Activated CD4-positive, alpha-beta T cell treated with anti-CD3 and anti-CD28 coated beads, Interleukin-2, amount 10 ng/mL, durations not matched to agents 24 days and 14 days (primary cell): ENCODE results near the gene GRID1. TPM values are rescaled to one million over a fixed set of nuclear protein-coding genes. Genes with fewer than 3 reads are reported as not detected.

ENCODE experiments used
- DNase-seq: peaks from one replicate; pipeline ENCODE4 v3.0.0; 2022
- H3K27ac Mint-ChIP-seq: one replicate; pipeline ENCODE4 v1.8.0; 2022; ENCODE audit warnings: mild to moderate bottlenecking, mixed read lengths
- H3K27me3 Mint-ChIP-seq: one replicate; pipeline ENCODE4 v1.8.0; 2022; ENCODE audit warnings: mixed read lengths
- H3K36me3 Mint-ChIP-seq: one replicate; pipeline ENCODE4 v1.8.0; 2022; ENCODE audit warnings: low read depth, mild to moderate bottlenecking, mixed read lengths
- H3K4me1 Mint-ChIP-seq: one replicate; pipeline ENCODE4 v1.8.0; 2021; ENCODE audit warnings: mixed read lengths
- H3K4me3 Mint-ChIP-seq: one replicate; pipeline ENCODE4 v1.8.0; 2022; ENCODE audit warnings: mild to moderate bottlenecking, moderate library complexity, mixed read lengths
- H3K9me3 Mint-ChIP-seq: one replicate; pipeline ENCODE4 v1.8.0; 2021; ENCODE audit warnings: mixed read lengths
- intact Hi-C: fragments of 100-400 bp; cut with micrococcal nuclease; formaldehyde crosslinking; loops from one replicate; pipeline ENCODE4 v1.15.1; 2023
- total RNA-seq: library from RNA; stranded (reverse); gene quantifications from 2 replicates; pipeline ENCODE4 v1.2.3, GENCODE V29; 2022

Gene GRID1
- total RNA-seq, 1 donor from 2014 or later, result not detected

DNA sequence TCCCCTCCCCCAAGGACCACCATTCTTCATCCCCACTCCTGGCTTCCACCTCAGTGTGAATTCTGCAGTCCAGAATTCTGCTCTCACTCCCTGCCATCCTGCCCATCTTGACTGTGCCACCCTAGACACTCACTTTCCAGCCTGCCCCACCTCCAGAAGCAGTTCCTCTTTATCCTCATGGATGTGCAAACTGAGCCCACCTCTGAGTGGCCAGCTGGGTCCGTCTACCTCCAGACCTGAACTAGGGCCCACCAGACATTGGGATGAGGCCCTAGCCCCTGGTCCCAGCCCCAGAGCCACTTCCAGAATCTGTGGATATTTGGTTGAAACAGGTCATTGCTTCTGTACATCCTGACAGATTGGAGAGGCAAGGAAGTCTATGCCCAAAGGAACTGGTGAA is 58.5 kb downstream of the GRID1 start:
- H3K27ac Mint-ChIP-seq, result no peak overlapping the region
- H3K4me1 Mint-ChIP-seq, result no peaks in the 10 kb centered on the region
- no peak overlapping the region for H3K4me3 Mint-ChIP-seq
- H3K9me3 Mint-ChIP-seq, result no peaks in the 10 kb centered on the region
- H3K36me3 Mint-ChIP-seq, result no peaks in the 10 kb centered on the region
- no peaks in the 10 kb centered on the region for H3K27me3 Mint-ChIP-seq
- intact Hi-C loops, result no loop called here
- DNase-seq, result no peak

GRCh38 chr10:86306628-86307278 is 59.8 kb downstream of the GRID1 start:
- Mint-ChIP-seq H3K4me1 (no peaks in the 10 kb centered on the region), H3K27me3 (no peaks in the 10 kb centered on the region), H3K4me3 (no peak overlapping the region), H3K36me3 (no peaks in the 10 kb centered on the region), H3K9me3 (no peaks in the 10 kb centered on the region), H3K27ac (no peak overlapping the region)
- DNase-seq, result peak; percentile 76
- intact Hi-C loops, result no loop called here

GRCh38 chr10:86305521-86305920 is 61.1 kb downstream of the GRID1 start:
- H3K36me3 Mint-ChIP-seq, result no peaks in the 10 kb centered on the region
- intact Hi-C loops, result no loop called here
- H3K27ac Mint-ChIP-seq, result no peak overlapping the region
- no peaks in the 10 kb centered on the region for H3K27me3 Mint-ChIP-seq
- no peaks in the 10 kb centered on the region for H3K4me1 Mint-ChIP-seq
- no peak overlapping the region for H3K4me3 Mint-ChIP-seq
- no peak for DNase-seq
- H3K9me3 Mint-ChIP-seq, result no peaks in the 10 kb centered on the region

GRCh38 chr10:86304436-86304835 is 62.2 kb downstream of the GRID1 start:
- H3K27ac Mint-ChIP-seq, result no peak overlapping the region
- no peaks in the 10 kb centered on the region for H3K9me3 Mint-ChIP-seq
- H3K4me1 Mint-ChIP-seq, result no peaks in the 10 kb centered on the region
- no peaks in the 10 kb centered on the region for H3K27me3 Mint-ChIP-seq
- DNase-seq, result no peak
- no peak overlapping the region for H3K4me3 Mint-ChIP-seq
- H3K36me3 Mint-ChIP-seq, result no peaks in the 10 kb centered on the region
- intact Hi-C loops, result no loop called here

DNA sequence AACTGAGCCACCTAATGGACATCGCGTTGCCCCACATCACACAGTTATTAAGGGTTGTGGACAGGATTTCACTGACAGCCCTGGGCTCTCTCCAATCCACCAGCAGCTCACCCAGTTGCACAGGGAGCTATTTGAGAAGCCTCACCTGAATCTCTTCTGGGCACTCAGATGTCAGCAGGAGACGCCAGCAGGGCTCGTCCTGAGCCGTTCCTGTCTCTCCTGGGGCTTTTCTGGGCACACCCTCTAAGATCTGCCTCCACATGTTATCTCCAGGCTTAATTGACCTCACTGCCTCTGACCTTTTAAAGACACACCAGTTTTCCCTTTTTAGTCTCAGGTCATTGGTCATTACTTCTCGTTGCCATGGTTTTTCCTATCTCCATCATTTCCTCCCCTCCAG is 63.0 kb downstream of the GRID1 start:
- no peaks in the 10 kb centered on the region for H3K27me3 Mint-ChIP-seq
- H3K36me3 Mint-ChIP-seq, result no peaks in the 10 kb centered on the region
- H3K27ac Mint-ChIP-seq, result no peak overlapping the region
- no peaks in the 10 kb centered on the region for H3K9me3 Mint-ChIP-seq
- no peak for DNase-seq
- intact Hi-C loops, result no loop called here
- H3K4me3 Mint-ChIP-seq, result no peak overlapping the region
- no peaks in the 10 kb centered on the region for H3K4me1 Mint-ChIP-seq

DNA sequence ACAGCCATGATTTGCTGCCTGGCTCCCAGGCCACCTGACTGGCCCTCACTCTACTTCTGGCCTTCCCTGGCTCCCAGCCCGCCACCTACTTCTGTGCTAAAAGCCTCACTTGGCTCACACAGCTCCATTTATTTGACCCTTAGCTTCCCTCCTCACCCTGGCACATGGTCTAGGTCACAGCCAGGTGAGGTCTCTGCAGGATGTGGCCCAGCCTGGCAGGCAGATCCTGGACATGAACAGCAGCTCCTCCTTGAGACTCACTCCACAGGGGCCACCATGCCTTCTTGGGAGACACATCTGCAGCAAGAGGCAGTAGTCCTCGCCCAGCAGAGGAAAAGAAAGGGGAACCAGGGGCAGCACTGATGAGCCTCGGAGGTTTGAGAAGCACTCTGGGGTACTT is 64.6 kb downstream of the GRID1 start:
- Mint-ChIP-seq H3K4me3 (no peak overlapping the region), H3K4me1 (no peaks in the 10 kb centered on the region), H3K27me3 (no peaks in the 10 kb centered on the region), H3K27ac (no peak overlapping the region), H3K9me3 (no peaks in the 10 kb centered on the region), H3K36me3 (no peaks in the 10 kb centered on the region)
- intact Hi-C loops, result no loop called here
- no peak for DNase-seq

GRCh38 chr10:86300931-86301830 is 65.4 kb downstream of the GRID1 start:
- no peaks in the 10 kb centered on the region for H3K36me3 Mint-ChIP-seq
- intact Hi-C loops, result no loop called here
- no peak overlapping the region for H3K4me3 Mint-ChIP-seq

DNA sequence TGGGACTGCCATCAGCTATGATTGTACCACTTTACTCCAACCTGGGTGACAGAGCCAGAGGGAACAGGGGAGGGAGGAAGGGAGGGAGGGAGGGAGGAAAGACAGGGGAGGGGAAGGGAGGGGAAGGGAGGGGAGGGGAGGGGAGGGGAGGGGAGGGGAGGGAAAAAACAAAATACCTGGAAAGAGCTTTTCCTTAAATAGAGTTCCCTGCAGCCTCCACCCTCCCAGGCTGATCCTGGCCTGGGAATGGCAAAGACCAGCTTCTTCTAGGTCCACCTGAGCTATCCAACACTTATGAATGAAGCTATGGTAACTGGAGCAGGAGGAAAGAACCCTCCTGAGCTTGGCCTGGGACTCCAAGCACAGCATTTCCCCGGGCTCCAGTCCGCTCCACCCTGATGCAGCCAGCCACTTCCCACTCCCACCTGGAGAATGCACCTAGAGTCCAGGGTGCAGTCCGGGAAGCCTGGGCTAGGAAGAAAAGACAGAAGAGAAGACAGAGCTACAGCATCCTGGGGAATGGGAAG is 66.1 kb downstream of the GRID1 start:
- no peaks in the 10 kb centered on the region for H3K9me3 Mint-ChIP-seq
- no peak overlapping the region for H3K27ac Mint-ChIP-seq
- no peak for DNase-seq
- no peaks in the 10 kb centered on the region for H3K36me3 Mint-ChIP-seq
- intact Hi-C loops, result no loop called here
- no peak overlapping the region for H3K4me3 Mint-ChIP-seq
- no peaks in the 10 kb centered on the region for H3K4me1 Mint-ChIP-seq
- H3K27me3 Mint-ChIP-seq, result no peaks in the 10 kb centered on the region

More at GRCh38 chr10:86300931-86301830, 65.4 kb downstream of the GRID1 start:
- DNase-seq, result no peak
- H3K4me1 Mint-ChIP-seq, result no peaks in the 10 kb centered on the region
- no peak overlapping the region for H3K27ac Mint-ChIP-seq
- no peaks in the 10 kb centered on the region for H3K27me3 Mint-ChIP-seq
- H3K9me3 Mint-ChIP-seq, result no peaks in the 10 kb centered on the region

DNA sequence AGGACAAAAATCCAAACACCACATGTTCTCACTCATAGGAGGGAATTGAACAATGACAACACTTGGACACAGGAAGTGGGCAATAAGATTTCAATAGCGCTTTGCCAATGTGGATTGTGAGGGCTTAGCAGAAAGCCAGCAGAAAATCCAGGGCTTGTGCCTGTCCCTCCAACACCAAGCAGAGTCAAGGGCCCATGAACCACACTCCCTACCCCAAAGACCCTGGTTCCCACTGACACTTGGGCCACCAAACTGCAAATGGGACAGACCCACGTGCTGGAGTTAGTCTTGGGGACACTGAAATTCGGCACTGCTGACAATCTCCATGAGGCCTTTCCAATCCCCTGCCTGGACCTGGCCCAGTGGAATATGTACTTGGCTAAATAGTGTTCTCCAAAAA is 67.0 kb downstream of the GRID1 start:
- Mint-ChIP-seq H3K4me3 (no peak overlapping the region), H3K9me3 (no peaks in the 10 kb centered on the region), H3K27me3 (no peaks in the 10 kb centered on the region), H3K36me3 (no peaks in the 10 kb centered on the region), H3K4me1 (no peaks in the 10 kb centered on the region), H3K27ac (no peak overlapping the region)
- intact Hi-C loops, result no loop called here
- DNase-seq, result no peak

- Mint-ChIP-seq H3K4me1 (no peaks in the 10 kb centered on the region), H3K9me3 (no peaks in the 10 kb centered on the region), H3K36me3 (no peaks in the 10 kb centered on the region), H3K27me3 (no peaks in the 10 kb centered on the region), H3K27ac (no peak overlapping the region), H3K4me3 (no peak overlapping the region)
- intact Hi-C loops, result no loop called here
- DNase-seq, result no peak
Observed at GRCh38 chr10:86298501-86299001, 68.0 kb downstream of the GRID1 start.

- H3K4me3 Mint-ChIP-seq, result no peak overlapping the region
- intact Hi-C loops, result no loop called here
- no peaks in the 10 kb centered on the region for H3K9me3 Mint-ChIP-seq
- H3K27me3 Mint-ChIP-seq, result no peaks in the 10 kb centered on the region
- no peaks in the 10 kb centered on the region for H3K4me1 Mint-ChIP-seq
- no peak overlapping the region for H3K27ac Mint-ChIP-seq
- no peak for DNase-seq
- no peaks in the 10 kb centered on the region for H3K36me3 Mint-ChIP-seq
Observed at GRCh38 chr10:86295791-86296190, 70.8 kb downstream of the GRID1 start.

GRCh38 chr10:86295351-86295750 is 71.2 kb downstream of the GRID1 start:
- no peaks in the 10 kb centered on the region for H3K9me3 Mint-ChIP-seq
- no peaks in the 10 kb centered on the region for H3K4me1 Mint-ChIP-seq
- no peaks in the 10 kb centered on the region for H3K36me3 Mint-ChIP-seq
- H3K27ac Mint-ChIP-seq, result no peak overlapping the region
- intact Hi-C loops, result no loop called here
- no peak overlapping the region for H3K4me3 Mint-ChIP-seq
- no peaks in the 10 kb centered on the region for H3K27me3 Mint-ChIP-seq
- no peak for DNase-seq

- intact Hi-C loops, result no loop called here
- no peak for DNase-seq
- Mint-ChIP-seq H3K9me3 (no peaks in the 10 kb centered on the region), H3K27ac (no peak overlapping the region), H3K36me3 (no peaks in the 10 kb centered on the region), H3K4me1 (no peaks in the 10 kb centered on the region), H3K4me3 (no peak overlapping the region), H3K27me3 (no peaks in the 10 kb centered on the region)
Observed at GRCh38 chr10:86294346-86295265, 72.0 kb downstream of the GRID1 start.
